GM12878 (cell line): ENCODE measurements around the gene CD8B. TPM values are rescaled to one million over a fixed set of nuclear protein-coding genes. Genes with fewer than 3 reads are reported as not detected.

Source experiments
- ATF7 ChIP-seq: fragments of 450-650 bp; IDR thresholded peaks from 2 replicates; pipeline ENCODE4 v1.6.1; 2016; ENCODE audit warnings: low read depth, mild to moderate bottlenecking
- BACH1 ChIP-seq: fragments of 450-650 bp; IDR thresholded peaks from 2 replicates; pipeline ENCODE4 v1.6.1; 2017; ENCODE audit warnings: mild to moderate bottlenecking, borderline replicate concordance
- BHLHE40 ChIP-seq, 2 experiments: fragments of 450-650 bp in 1 of 2; IDR thresholded peaks; 2 replicates each; pipeline ENCODE4 v1.6.1; 2011 to 2017; ENCODE audit warnings: low read depth in 2 of 2, borderline replicate concordance in 1 of 2, improper control_type of control experiment in 1 of 2, low read length in 1 of 2, mild to moderate bottlenecking in 1 of 2
- CBX5 ChIP-seq: sonication (generic); IDR thresholded peaks from 2 replicates; pipeline ENCODE4 v1.6.1; 2016; ENCODE audit warnings: low read depth, moderate library complexity, mild to moderate bottlenecking, inconsistent platforms
- DPF2 ChIP-seq: fragments of 450-650 bp; IDR thresholded peaks from 2 replicates; pipeline ENCODE4 v1.6.1; 2017; ENCODE audit warnings: mild to moderate bottlenecking
- EGR1 ChIP-seq, 2 experiments: IDR thresholded peaks; 1 replicate in 1 of 2; 2 replicates in 1 of 2; pipeline ENCODE4 v1.6.1; 2011 to 2012; ENCODE audit warnings: low read depth in 2 of 2, low read length in 2 of 2, borderline replicate concordance in 1 of 2, mild to moderate bottlenecking in 1 of 2, moderate library complexity in 1 of 2
- ETV6 ChIP-seq, 2 experiments: fragments of 450-650 bp in 1 of 2; IDR thresholded peaks in 1 of 2; conservative IDR thresholded peaks in 1 of 2; 2 replicates each; pipeline ENCODE4 v1.6.1; 2014; ENCODE audit warnings: antibody characterized with exemption in 1 of 2, borderline replicate concordance in 1 of 2, low read depth in 1 of 2, mild to moderate bottlenecking in 1 of 2, moderate library complexity in 1 of 2
- JUNB ChIP-seq: IDR thresholded peaks from 2 replicates; pipeline ENCODE4 v1.6.1; 2016; ENCODE audit warnings: antibody characterized with exemption, mild to moderate bottlenecking
- MTA3 ChIP-seq: IDR thresholded peaks from 2 replicates; pipeline ENCODE4 v1.6.1; 2012; ENCODE audit warnings: low read length, inconsistent platforms, borderline replicate concordance
- MYB ChIP-seq: fragments of 150-350 bp; IDR thresholded peaks from 2 replicates; pipeline ENCODE4 v1.6.1; 2014; ENCODE audit warnings: mild to moderate bottlenecking, low read depth, low read length, borderline replicate concordance
- SP1 ChIP-seq: IDR thresholded peaks from one replicate; pipeline ENCODE4 v1.6.1; 2011; ENCODE audit warnings: low read depth, low read length
- SPI1 ChIP-seq: IDR thresholded peaks from 2 replicates; pipeline ENCODE4 v1.6.1; 2011; ENCODE audit warnings: low read depth, mild to moderate bottlenecking, low read length, moderate library complexity, borderline replicate concordance; ENCODE audit not compliant: insufficient read depth
- TCF3 ChIP-seq: IDR thresholded peaks from 2 replicates; pipeline ENCODE4 v1.6.1; 2012; ENCODE audit warnings: low read depth, mild to moderate bottlenecking, low read length, borderline replicate concordance; ENCODE audit not compliant: insufficient read depth
- YY1 ChIP-seq: IDR thresholded peaks from 2 replicates; pipeline ENCODE4 v1.6.1; 2011; ENCODE audit warnings: low read depth, mild to moderate bottlenecking, low read length
- ZNF207 ChIP-seq: fragments of 450-650 bp; IDR thresholded peaks from 2 replicates; pipeline ENCODE4 v1.6.1; 2014; ENCODE audit warnings: antibody characterized with exemption, mild to moderate bottlenecking, borderline replicate concordance
- polyA plus RNA-seq, 11 experiments: library from polyadenylated mRNA; depleted of rRNA in 4 of 11; unstranded in 6 of 11; stranded (reverse) in 5 of 11; fragments of >200 nt; fragmentation: Nextera tagmentation in 4 of 11; fragmentation: Illumina TruSeq in 1 of 11; extraction: Ambion mirVana in 4 of 11; extraction: Trizol in 1 of 11; gene quantifications; 1 replicate in 1 of 11; 2 replicates in 10 of 11; pipeline versions ENCODE4 v1.2.1 to v1.2.3, GENCODE V29; 2011 to 2016; ENCODE audit warnings: inconsistent platforms in 2 of 11, missing spikeins in 2 of 11, low read depth in 1 of 11
- total RNA-seq, 4 experiments: library from RNA; depleted of rRNA in 3 of 4; stranded (reverse); fragments of >200 nt in 3 of 4; fragmentation: Illumina TruSeq in 1 of 4; extraction: Trizol in 1 of 4; gene quantifications; 2 replicates each; pipeline versions ENCODE4 v1.2.1 to v1.2.3, GENCODE V29; 2013 to 2021
- TF ChIP-seq, protein P1 (sequence below): fragments of 450-650 bp; formaldehyde crosslinking; IDR thresholded peaks from 2 replicates; pipeline ENCODE4 v1.5.0; 2022; ENCODE audit warnings: mild to moderate bottlenecking, missing genetic modification characterization
- TF ChIP-seq, protein P2 (sequence below): IDR thresholded peaks from 2 replicates; pipeline ENCODE4 v1.6.1; 2011; ENCODE audit warnings: low read depth, low read length, improper control_type of control experiment, borderline replicate concordance
- TF ChIP-seq, protein P3 (sequence below): fragments of 450-650 bp; IDR thresholded peaks from 2 replicates; pipeline ENCODE4 v1.6.1; 2017; ENCODE audit warnings: mild to moderate bottlenecking, moderate library complexity

The CD8B gene
- total and polyA plus RNA-seq, 10 of the 15 experiments (the other 5 are each of a cell fraction or from before 2014, with no cell fraction given) = 0.21 TPM; not detected in 9

DNA sequence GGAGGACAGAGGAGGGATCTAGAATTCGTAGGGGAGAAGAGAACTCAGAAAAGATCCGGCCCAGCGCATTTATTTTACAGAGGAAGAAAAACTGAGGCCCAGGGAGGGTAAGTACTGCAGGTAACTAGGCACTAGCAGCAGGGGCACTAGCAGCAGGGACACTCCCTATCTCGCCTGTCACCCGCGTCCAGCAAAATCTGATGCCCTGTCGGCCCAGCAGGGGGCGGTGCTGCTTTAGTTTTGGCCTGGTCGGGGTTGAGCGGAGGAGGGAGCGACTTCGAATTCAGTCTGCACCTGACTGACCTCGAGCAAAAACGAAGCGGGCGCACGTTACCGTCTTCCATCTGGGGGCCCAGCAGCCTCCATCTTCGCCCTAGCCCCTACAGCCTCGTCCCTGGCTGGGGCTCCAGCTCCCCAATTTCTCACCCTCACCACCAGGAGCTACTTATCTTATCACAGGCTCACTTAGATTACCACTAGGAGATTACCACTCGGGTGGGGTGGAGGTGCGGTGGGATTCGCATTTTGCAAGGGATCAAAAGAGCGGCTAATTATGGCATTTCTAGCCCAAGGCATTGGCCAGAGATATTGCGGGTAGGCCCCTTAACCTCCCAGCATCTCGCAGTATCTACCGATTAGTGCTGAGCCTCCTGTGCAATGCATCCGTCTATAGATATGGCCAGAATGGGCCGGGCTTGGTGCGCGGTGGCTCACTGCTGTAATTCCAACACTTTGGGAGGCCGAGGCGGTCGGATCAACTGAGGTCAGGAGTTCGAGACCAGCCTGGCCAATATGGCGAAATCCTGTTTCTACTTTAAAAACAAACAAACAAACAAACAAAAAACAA, 53.1 kb downstream of the CD8B start (continued):
- TF ChIP-seq, protein P1, sequence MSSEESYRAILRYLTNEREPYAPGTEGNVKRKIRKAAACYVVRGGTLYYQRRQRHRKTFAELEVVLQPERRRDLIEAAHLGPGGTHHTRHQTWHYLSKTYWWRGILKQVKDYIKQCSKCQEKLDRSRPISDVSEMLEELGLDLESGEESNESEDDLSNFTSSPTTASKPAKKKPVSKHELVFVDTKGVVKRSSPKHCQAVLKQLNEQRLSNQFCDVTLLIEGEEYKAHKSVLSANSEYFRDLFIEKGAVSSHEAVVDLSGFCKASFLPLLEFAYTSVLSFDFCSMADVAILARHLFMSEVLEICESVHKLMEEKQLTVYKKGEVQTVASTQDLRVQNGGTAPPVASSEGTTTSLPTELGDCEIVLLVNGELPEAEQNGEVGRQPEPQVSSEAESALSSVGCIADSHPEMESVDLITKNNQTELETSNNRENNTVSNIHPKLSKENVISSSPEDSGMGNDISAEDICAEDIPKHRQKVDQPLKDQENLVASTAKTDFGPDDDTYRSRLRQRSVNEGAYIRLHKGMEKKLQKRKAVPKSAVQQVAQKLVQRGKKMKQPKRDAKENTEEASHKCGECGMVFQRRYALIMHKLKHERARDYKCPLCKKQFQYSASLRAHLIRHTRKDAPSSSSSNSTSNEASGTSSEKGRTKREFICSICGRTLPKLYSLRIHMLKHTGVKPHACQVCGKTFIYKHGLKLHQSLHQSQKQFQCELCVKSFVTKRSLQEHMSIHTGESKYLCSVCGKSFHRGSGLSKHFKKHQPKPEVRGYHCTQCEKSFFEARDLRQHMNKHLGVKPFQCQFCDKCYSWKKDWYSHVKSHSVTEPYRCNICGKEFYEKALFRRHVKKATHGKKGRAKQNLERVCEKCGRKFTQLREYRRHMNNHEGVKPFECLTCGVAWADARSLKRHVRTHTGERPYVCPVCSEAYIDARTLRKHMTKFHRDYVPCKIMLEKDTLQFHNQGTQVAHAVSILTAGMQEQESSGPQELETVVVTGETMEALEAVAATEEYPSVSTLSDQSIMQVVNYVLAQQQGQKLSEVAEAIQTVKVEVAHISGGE (CRISPR knock-in tag) = no peak
- TF ChIP-seq ATF7 = no peak
- no peak for TF ChIP-seq CBX5
- TF ChIP-seq, protein P2, sequence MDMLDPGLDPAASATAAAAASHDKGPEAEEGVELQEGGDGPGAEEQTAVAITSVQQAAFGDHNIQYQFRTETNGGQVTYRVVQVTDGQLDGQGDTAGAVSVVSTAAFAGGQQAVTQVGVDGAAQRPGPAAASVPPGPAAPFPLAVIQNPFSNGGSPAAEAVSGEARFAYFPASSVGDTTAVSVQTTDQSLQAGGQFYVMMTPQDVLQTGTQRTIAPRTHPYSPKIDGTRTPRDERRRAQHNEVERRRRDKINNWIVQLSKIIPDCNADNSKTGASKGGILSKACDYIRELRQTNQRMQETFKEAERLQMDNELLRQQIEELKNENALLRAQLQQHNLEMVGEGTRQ = no peak
- no peak for TF ChIP-seq SPI1
- TF ChIP-seq BHLHE40 (IDR thresholded peaks at IDR 0.05; ENCODE audit: borderline replicate concordance in 1 of 2, low read depth in 2 of 2, low read length in 1 of 2) = peak; percentile 53 to 61; a peak in 2 of 4 replicates
- TF ChIP-seq, protein P3, sequence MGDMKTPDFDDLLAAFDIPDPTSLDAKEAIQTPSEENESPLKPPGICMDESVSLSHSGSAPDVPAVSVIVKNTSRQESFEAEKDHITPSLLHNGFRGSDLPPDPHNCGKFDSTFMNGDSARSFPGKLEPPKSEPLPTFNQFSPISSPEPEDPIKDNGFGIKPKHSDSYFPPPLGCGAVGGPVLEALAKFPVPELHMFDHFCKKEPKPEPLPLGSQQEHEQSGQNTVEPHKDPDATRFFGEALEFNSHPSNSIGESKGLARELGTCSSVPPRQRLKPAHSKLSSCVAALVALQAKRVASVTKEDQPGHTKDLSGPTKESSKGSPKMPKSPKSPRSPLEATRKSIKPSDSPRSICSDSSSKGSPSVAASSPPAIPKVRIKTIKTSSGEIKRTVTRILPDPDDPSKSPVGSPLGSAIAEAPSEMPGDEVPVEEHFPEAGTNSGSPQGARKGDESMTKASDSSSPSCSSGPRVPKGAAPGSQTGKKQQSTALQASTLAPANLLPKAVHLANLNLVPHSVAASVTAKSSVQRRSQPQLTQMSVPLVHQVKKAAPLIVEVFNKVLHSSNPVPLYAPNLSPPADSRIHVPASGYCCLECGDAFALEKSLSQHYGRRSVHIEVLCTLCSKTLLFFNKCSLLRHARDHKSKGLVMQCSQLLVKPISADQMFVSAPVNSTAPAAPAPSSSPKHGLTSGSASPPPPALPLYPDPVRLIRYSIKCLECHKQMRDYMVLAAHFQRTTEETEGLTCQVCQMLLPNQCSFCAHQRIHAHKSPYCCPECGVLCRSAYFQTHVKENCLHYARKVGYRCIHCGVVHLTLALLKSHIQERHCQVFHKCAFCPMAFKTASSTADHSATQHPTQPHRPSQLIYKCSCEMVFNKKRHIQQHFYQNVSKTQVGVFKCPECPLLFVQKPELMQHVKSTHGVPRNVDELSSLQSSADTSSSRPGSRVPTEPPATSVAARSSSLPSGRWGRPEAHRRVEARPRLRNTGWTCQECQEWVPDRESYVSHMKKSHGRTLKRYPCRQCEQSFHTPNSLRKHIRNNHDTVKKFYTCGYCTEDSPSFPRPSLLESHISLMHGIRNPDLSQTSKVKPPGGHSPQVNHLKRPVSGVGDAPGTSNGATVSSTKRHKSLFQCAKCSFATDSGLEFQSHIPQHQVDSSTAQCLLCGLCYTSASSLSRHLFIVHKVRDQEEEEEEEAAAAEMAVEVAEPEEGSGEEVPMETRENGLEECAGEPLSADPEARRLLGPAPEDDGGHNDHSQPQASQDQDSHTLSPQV = no peak
- no peak for TF ChIP-seq ZNF207
- TF ChIP-seq SP1 = no peak
- TF ChIP-seq MYB = no peak
- no peak for TF ChIP-seq MTA3
- TF ChIP-seq JUNB = no peak
- no peak for TF ChIP-seq ETV6 (conservative IDR thresholded peaks at IDR 0.05 in 1 of 2, IDR thresholded peaks at IDR 0.05 in 1 of 2; ENCODE audit: borderline replicate concordance in 1 of 2, low read depth in 1 of 2)
- TF ChIP-seq EGR1 (IDR thresholded peaks at IDR 0.05; ENCODE audit: borderline replicate concordance in 1 of 2, low read depth in 2 of 2, low read length in 2 of 2) = no peak
- TF ChIP-seq TCF3 = no peak
- no peak for TF ChIP-seq DPF2
- TF ChIP-seq BACH1 = no peak
- peak; percentile 62; the same call in 1 of the 2 replicates for TF ChIP-seq YY1
